Skin epidermis (tissue), 12 donors: ENCODE measurements around the gene VEGFB.

ENCODE experiments used
- H3K27ac ChIP-seq, 21 experiments: fragments of 200-600 bp; sonication (generic) in 11 of 21; one replicate each; pipeline ENCODE4 v1.5.0; 2020; ENCODE audit warnings: mild to moderate bottlenecking in 3 of 21, inconsistent platforms in 2 of 21, moderate library complexity in 2 of 21
- H3K4me3 ChIP-seq, 7 experiments: fragments of 200-600 bp; sonication (generic) in 2 of 7; one replicate each; pipeline ENCODE4 v1.5.0; 2020; ENCODE audit warnings: inconsistent platforms in 2 of 7, mild to moderate bottlenecking in 2 of 7, moderate library complexity in 1 of 7

VEGFB gene, protein sequence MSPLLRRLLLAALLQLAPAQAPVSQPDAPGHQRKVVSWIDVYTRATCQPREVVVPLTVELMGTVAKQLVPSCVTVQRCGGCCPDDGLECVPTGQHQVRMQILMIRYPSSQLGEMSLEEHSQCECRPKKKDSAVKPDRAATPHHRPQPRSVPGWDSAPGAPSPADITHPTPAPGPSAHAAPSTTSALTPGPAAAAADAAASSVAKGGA

DNA sequence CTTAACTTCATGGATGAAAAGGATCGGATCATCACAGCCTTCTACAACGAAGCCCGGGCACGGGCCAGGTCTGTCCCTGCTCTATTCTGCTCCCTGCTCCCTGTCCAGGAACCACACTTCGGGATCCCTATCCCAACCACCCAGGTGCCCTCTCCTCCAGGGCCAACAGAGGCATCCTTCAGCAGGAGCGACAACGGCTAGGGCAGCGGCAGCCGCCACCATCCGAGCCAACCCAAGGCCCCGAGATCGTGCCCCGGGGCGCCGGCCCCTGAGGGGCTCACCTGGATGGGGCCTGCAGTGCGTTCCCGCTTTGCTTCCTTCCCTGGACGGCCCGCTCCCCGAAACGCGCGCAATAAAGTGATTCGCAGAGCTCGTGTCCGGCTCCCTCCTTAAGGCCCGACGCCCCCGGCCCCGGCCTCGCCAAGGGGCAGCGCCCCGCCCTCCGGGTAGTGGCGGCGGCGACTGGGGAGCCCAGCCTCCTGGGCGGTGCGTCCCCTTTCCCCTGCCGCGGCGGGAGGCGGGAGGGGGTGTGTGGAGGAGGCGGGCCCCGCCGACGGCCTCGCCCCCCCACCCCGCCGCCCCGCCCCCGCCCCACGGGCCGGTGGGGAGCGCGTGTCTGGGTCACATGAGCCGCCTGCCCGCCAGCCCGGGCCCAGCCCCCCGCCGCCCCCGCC, at the start of gene VEGFB:
TSS of gene VEGFB (plus strand) at position 672 of the 674 bp plus-strand sequence. CDS start 250 bp downstream, outside the sequence.
- peak within 1 kb of the TSS; percentile 41 to 69 (median 58) for H3K4me3 ChIP-seq
- peak within 1 kb of the TSS in 20 of 21 experiments; percentile 22 to 91 (median 82) for H3K27ac ChIP-seq

DNA sequence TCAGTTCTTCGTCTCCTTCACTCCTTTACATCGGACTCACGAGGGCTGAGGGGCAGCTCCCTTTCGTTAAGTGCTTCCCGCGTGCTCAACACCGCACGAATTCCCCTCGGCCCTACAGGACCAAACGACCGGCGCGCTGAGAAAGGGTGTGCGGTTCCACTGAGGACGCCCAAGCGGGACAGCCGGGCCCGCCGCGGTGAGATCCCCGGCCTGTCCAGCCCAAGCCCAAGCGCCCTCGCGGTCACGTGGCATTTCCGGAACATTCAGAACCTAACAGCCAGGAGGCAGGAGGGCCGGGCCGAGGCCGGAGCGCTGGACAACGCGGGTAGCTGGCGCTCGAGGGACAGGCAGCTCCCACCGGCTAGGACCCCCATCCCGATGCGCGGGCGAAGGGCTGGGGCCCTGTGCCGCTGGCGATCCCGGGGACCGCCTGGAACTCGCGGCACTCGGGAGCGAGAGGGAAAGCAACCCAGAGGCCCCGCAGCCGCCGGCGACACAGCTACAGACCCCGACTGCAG, 49.1 kb upstream of the VEGFB start:
- peak overlapping the region; percentile 62 to 95 (median 88) for H3K27ac ChIP-seq

DNA sequence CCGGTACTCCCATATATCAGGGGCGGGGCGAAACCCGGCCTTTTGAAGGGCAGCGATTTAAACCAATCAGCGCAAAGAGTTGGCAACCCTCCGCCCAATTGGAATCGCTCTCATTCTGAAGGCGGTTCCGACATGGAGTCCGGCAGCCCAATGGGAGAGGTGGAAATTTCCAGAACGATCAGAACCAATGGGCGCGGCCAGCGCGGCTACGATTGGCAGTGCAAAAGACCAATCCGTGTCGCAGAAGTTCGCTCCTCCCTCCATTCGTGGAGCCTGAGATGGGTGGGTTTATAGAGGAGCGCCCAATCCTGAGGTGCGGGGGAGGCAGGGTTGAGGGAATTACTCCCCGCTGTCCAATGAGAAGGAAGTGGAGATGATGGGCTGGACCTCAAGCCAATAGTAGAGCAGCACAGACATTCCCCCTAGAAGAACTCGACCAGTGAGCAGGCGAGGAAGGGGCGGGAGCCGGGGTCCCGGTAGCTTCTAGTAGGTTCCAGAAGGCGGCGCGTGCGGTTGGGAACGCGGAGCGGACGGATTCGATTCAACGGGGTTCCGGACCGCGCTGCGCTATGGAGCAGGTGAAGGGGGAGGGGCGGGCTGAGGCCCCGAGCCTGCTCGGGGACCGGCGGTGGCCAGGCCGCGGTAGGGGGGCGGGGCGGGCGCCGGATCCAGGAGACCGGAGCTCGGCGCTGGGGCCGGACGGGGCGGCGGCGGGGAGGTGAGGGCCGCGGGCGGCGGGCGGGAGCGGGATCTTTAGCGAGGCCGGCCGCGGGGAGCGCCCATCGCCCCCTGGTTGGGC, 48.5 kb upstream of the VEGFB start, which contains the start of gene STIP1:
TSS of gene STIP1 (plus strand) at position 479 of the 799 bp plus-strand sequence. CDS start at position 570, 91 bp downstream.
- Histone ChIP-seq H3K4me3 (peak within 1 kb of the TSS in 6 of 7 experiments; percentile 38 to 77 (median 62)), H3K27ac (peak within 1 kb of the TSS; percentile 62 to 97 (median 90))

More for the DNA sequence above, 49.1 kb upstream of the VEGFB start:
- peak overlapping the region in 6 of 7 experiments; percentile 38 to 77 (median 62) for H3K4me3 ChIP-seq

DNA sequence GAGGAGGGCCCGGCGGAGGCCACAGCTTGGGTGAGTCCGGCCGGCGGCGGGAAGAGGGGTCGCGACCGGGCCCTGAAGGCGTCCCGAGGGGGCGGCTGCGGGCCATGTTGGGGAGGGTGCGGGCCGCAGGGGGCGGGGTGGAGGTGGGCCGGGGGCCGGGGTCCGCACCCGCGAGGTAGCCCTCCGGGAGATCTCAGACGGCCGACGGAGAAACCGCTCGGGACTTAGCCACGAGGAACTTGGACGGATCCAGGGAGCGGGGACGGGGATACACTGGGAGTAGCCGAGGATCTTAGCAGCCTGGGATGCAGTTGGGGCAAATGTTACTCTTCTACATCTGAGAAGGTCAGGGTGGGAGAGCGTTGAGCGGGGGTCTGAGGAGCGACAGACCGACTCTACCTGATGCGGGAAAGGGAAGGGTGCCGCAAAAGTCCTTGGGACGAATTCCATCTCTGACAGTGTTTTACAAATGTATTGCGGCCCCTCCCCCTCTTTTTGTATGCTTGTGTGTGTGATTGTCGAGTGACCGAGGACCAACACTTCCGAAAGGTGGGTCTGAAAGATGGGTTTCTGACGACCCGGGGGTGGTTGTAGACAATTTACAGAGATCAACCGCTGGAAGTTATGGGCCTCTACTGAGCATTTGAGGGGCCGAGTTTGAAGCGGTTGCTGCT, 47.8 kb upstream of the VEGFB start:
- Histone ChIP-seq H3K27ac (peak overlapping the region in 6 of 21 experiments; percentile 61 to 97 (median 86)), H3K4me3 (no peak overlapping the region)

DNA sequence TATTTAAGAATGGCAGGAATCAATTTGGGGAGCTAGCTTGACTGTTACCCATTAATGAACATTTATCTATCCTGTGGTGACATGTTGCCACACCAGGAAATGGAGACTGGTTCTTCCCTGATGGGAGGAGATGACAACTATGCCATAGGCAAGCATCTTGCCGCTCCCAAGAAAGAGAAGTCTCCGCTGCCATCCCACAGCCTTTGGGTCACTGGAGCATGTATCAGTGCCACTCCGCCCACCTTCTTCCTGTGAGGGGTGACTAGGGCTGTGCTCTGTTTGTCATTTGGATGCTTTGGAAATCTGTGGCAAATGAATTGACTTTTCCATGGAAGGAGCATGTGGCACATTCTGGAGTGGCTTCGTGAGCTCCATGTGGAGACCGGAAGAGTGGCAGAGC, 42.0 kb upstream of the VEGFB start:
- Histone ChIP-seq H3K27ac (no peak overlapping the region), H3K4me3 (no peak overlapping the region)

DNA sequence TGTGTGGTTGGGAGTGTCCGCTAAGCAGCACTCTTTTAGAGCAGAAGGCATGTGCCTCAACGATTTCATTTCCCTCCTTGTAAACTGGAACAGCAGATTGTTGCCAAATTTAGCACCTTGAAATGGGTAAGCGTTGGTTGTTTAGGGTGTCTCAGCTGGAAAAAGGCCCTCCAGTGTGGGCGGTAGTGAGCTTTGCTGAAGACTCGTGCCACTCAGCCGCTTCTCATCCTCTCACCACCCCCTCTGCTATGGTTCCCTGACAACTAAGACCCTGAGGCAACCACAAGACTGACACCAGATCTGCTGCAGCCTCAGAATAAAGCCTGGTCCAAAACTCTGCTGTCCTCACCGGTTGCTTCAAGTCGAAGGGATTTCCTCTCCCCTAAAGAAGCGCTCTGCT, 37.8 kb upstream of the VEGFB start:
- H3K4me3 ChIP-seq, result no peak overlapping the region
- H3K27ac ChIP-seq, result no peak overlapping the region

DNA sequence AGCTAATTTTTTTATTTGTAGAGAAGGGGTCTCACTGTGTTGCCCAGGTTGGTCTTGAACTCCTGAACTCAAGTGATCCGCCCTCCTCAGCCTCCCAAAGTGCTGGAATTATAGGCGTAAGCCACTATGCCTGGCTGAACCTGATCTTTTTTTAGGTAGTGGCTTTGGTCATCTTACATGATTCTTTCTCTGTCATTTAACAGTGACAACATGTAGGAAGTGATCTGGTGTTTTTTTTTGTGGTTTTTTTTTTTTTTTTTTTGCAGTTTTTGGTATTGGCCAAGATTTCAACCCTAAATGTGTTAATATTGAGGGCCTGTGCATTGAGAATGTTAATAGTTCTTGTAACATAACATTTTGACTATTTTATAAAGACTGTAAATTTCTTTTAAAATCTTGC, 35.9 kb upstream of the VEGFB start:
- no peak overlapping the region for H3K27ac ChIP-seq
- no peak overlapping the region for H3K4me3 ChIP-seq

DNA sequence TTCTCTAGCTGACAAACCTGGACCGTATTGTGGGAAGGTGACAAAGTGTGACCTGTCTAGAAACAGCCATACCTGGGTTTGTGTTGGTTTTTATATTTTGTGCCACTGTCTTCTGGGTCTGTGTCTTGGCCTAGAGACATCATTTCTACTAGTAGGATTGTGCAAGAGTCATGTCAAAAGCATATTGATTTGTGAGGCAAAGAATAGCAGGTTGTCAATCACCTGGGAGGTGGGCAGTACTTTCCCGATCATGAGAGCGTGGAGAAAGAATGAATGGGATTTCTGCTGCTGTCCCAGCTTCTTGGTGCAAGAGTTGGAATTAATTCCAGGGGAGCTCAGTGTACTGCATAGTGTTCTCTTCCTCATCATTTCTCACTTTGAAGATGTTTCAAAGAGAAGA, 32.8 kb upstream of the VEGFB start:
- Histone ChIP-seq H3K4me3 (no peak overlapping the region), H3K27ac (no peak overlapping the region)

DNA sequence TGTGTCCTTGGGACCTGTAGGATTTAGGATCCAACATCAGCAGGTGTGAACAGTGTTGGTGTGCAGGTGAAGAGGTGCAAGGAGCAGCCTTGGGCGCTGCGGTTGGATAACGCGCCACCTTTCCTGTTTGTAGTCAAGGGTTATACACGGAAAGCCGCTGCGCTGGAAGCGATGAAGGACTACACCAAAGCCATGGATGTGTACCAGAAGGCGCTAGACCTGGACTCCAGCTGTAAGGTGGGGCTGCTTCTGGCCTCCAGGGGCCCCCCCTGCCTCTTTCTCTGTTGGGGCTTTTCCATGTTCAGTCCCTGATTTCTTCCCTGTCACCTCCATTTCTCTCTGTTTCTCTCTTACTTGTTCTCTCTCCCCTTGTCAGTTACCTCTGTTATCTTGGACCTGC, 31.4 kb upstream of the VEGFB start:
- H3K27ac ChIP-seq, result no peak overlapping the region
- H3K4me3 ChIP-seq, result no peak overlapping the region

DNA sequence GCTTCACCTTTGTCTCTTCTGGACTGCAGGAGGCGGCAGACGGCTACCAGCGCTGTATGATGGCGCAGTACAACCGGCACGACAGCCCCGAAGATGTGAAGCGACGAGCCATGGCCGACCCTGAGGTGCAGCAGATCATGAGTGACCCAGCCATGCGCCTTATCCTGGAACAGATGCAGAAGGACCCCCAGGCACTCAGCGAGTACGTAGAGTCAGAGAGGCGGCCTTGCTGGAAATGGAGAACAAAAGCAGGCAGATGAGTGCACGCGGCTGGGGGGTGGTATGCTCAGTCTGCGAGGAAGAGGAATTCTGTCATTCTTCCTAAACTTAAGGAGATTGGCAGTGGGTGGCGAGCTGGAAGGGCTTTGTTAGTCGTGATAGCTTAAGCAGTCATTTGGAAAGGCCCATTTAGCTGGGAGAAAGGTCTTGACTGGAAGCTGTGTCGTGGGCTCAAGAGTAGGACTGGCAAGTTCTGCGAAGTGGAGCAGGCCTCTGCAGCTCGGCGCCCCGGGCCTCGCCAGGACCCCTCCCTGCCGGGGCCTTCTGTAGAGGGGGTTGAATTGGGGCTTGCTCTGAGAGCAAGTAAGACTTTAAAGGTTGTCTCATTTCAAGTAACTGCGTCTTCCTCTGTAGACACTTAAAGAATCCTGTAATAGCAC, 30.8 kb upstream of the VEGFB start:
- H3K4me3 ChIP-seq, result no peak overlapping the region
- peak overlapping the region in 1 of 21 experiments; percentile 43 for H3K27ac ChIP-seq

DNA sequence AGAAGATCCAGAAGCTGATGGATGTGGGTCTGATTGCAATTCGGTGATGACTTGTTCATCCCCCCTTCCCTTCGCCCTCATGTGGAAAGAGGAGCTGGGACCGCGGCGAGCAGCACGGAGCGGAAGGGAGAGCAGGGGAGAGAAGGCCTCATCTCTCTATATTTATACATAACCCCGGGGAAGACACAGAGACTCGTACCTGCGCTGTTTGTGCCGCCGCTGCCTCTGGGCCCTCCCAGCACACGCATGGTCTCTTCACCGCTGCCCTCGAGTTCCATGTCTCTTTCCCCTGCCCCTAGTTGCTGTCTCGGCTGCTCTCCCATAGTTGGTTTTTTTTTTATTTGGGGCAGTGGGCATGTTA, 30.3 kb upstream of the VEGFB start:
- H3K27ac ChIP-seq, result peak overlapping the region in 1 of 21 experiments; percentile 43
- no peak overlapping the region for H3K4me3 ChIP-seq

DNA sequence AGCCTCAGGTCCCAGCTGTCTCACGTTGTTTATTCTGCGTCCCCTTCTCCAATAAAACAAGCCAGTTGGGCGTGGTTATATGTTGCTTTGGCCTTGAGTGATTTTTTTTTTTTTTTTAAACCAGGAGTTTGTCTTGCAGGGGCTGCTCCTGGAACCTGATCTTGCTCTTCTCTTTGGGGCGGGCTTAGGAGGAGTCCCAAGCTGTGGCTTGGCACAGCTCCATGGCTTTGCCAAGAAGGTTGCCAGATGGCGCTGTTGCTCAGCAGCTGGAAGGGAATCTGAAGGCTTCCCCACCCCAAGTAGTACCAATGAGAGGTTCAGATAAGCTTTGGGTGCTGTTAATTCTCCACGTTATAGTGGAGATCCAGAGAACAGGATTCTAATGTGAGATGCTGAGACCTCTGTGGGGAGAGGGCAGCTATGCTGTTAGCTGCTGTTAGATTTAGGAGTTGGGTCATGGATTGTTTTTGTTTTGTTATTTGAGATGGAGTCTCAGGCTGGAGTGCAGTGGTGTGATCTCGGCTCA, 29.9 kb upstream of the VEGFB start:
- H3K4me3 ChIP-seq, result no peak overlapping the region

DNA sequence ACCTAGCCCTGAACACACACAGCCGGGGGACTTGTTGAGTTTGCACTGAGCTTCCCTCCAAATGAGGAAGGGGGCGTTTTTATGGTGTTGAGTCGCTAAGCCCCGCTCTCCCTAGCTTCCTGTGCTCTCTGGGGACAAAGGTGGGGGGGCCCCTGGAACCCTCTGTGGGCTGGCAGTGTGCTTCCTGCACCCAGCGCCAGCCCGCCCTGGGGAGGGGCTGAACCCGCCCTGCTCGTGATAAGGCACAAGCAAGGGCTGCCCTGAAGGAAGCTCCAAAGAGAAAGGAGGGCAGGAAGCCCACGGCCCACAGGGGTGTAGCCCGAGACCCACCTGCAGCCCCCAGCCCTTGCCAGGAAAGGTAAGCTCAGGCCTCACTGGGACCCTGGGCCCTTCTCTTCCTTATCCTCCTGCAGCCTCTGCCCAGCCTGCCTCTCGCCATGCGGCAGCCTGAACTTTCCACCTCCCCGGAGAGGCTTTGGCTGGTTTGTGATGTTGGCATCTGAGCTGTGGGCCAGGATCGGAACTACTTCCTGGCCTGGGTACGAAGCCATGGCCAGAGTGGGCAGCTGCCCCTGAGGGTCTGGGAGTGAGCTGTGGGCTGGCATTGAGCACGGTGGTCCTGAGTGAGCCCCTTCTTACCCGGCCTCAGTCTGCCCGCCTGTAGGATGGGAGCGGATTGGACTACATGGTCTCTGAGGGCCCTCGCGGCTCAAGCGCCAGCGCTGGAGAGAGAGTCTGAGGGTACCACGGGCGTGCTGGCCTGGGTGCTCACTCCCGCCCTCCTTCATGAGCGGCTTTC, 27.7 kb upstream of the VEGFB start, which contains the start of gene FERMT3:
TSS of gene FERMT3 (plus strand) at position 265 of the 799 bp plus-strand sequence. CDS start 644 bp downstream, outside the sequence.
- Histone ChIP-seq H3K4me3 (peak within 1 kb of the TSS; percentile 33 to 54 (median 39)), H3K27ac (peak within 1 kb of the TSS in 20 of 21 experiments; percentile 58 to 97 (median 88))

More for the DNA sequence above, 29.9 kb upstream of the VEGFB start:
- H3K27ac ChIP-seq, result peak overlapping the region in 8 of 21 experiments; percentile 43 to 97 (median 88)

DNA sequence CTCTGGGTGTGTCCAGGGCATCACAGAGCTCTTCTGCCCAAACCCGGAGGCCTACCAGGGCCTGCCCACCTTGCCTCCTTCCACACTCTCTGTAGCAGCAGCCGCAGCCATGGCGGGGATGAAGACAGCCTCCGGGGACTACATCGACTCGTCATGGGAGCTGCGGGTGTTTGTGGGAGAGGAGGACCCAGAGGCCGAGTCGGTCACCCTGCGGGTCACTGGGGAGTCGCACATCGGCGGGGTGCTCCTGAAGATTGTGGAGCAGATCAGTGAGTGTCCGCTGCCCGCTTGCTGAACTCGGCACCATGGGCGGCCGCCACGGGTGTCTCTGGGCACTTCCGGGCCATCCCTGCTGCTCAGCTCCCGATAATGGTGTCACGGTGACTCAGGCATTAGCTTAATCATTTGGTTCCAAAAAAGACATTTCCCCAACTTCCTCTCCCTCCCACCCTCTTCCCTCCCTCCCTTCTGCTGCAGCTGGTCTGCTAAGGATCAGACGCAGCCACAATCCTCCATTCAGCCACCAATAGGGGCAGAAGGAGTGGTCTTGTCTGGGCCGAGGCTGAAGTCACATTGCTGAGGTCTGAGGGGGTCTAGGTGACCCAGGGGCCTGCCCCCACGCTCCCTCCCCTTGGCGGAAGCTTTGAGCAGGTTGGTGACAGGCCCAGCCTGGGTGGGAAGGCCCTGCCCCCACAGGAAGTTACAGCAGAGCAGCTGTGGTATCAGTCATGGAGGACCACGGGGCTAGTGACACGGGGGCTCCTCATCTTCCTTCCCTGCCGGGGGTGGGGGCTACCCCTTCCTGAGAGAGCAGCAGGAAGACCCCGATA, 26.9 kb upstream of the VEGFB start:
- peak overlapping the region; percentile 33 to 54 (median 39) for H3K4me3 ChIP-seq
- peak overlapping the region; percentile 31 to 97 (median 87) for H3K27ac ChIP-seq

DNA sequence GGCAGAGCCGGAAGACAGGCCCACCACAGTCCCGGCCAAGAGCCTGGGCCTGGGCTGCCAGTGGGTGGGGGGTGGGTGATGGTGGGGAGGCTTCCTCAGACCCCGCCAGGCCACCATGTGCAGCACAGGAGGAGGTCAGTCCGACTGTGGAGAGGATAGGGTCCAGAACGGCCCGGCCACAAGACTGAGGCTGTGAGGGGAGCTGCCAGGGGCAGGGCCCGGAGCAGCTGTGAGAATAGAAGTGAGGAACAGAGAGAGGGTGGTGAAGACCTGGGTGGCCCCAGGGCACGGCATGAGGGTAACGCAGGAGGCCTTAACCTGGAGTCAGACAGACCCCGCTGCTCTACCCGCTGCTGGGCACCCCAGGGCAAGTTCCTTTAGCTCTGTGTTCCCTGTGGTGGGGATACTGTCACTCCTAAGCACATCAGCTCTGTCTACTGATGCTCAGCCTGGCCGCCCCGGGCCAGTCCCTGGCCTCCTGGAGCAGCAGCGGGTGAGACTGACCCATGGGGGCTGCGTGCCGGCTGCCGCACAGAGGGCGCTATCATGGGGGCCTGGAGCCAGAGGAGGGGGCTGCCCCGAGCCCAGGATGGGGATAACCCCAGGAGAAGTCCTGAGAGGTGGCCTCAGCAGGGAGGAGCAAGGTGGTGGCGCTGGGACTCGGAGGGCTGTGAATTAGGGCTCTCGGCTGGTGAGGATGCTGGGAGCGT, 26.1 kb upstream of the VEGFB start:
- peak overlapping the region; percentile 33 to 54 (median 39) for H3K4me3 ChIP-seq
- H3K27ac ChIP-seq, result peak overlapping the region; percentile 31 to 97 (median 87)
